SK-N-MC (cell line): ENCODE results near the gene FOXO6.

Experiments
- DNase-seq: peaks from one replicate; pipeline ENCODE4 v3.0.0-alpha.2; 2011; ENCODE audit warnings: low read depth, low spot score
- H3K27ac ChIP-seq: fragments of 200-600 bp; sonication (generic); 2 replicates; pipeline ENCODE4 v1.5.1; 2016; ENCODE audit warnings: mixed run types
- H3K36me3 ChIP-seq: fragments of 200-600 bp; sonication (generic); 2 replicates; pipeline ENCODE4 v1.6.1; 2017; ENCODE audit warnings: antibody characterized with exemption, low read length, mixed read lengths; ENCODE audit not compliant: insufficient read depth
- H3K4me3 ChIP-seq: fragments of 200-600 bp; sonication (generic); 2 replicates; pipeline ENCODE4 v1.5.1; 2016
- H3K9ac ChIP-seq: fragments of 200-600 bp; sonication (generic); 2 replicates; pipeline ENCODE4 v1.8.0; 2017; ENCODE audit warnings: mixed run types, mixed read lengths; ENCODE audit not compliant: insufficient read length
- H3K9me3 ChIP-seq: fragments of 200-600 bp; sonication (generic); 2 replicates; pipeline ENCODE4 v1.6.1; 2017; ENCODE audit warnings: low read depth, mild to moderate bottlenecking, antibody characterized with exemption, low read length, moderate library complexity, mixed read lengths
- EZH2 ChIP-seq: fragments of 200-600 bp; sonication (generic); IDR thresholded peaks from one replicate; pipeline ENCODE4 v1.6.1; 2017; ENCODE audit warnings: antibody characterized with exemption
- FOXP2 ChIP-seq: optimal IDR thresholded peaks from 2 replicates; pipeline ENCODE3; 2011; ENCODE audit warnings: mild to moderate bottlenecking, moderate library complexity; ENCODE audit not compliant: insufficient read depth; ENCODE audit errors: extremely low read length, control extremely low read depth
- POLR2AphosphoS5 ChIP-seq: IDR thresholded peaks from 2 replicates; pipeline ENCODE4 v1.6.1; 2012; ENCODE audit warnings: mild to moderate bottlenecking, low read depth, low read length, borderline replicate concordance

FOXO6 gene

DNA sequence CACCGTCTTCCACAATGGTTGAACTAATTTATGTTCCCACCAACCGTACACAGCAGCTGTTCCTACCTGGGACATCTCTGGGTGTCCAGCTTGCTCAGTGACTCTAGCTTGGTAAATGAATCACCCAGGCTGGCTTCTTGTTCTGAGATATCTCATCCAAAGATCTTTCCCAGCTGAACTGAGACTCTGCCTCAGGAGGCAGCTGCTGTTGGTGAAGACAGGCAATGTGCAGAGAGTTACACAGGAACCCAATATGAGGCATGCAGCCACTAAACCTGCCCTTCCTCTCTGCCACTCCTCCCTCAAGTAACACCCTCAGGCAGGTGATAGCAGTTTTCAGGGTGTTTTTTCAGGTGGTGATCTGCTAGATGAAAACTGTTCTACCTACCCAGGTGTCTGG is 14.0 kb upstream of the FOXO6 start:
- no peak for DNase-seq
- no peak overlapping the region for H3K9ac ChIP-seq
- H3K4me3 ChIP-seq, result no peak overlapping the region
- H3K9me3 ChIP-seq, result no peaks in the 10 kb centered on the region
- H3K27ac ChIP-seq, result no peak overlapping the region
- TF ChIP-seq POLR2AphosphoS5 (no peak), EZH2 (no peak), FOXP2 (no peak)
- no peaks in the 10 kb centered on the region for H3K36me3 ChIP-seq

DNA sequence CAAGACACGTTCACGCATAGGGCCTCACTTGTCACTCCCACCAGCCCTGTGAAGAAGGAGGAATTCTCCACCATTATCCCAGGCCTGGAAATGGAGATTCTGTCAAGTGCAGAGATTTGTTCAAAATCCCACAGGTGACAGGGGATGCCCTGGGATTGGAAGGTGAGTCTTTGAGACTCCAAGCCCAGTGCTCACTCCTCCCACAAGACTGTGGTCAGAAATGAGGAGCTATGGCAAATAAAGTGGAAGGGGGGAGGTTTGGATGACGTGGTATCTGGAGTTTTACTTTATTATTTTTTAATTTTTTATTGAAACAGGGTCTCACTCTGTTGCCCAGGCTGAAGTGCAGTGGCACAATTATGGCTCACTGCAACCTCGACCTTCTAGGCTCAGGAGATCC is 12.8 kb upstream of the FOXO6 start:
- H3K4me3 ChIP-seq, result no peak overlapping the region
- H3K9me3 ChIP-seq, result no peaks in the 10 kb centered on the region
- no peaks in the 10 kb centered on the region for H3K36me3 ChIP-seq
- DNase-seq, result no peak
- TF ChIP-seq EZH2 (no peak), POLR2AphosphoS5 (no peak)
- H3K27ac ChIP-seq, result no peak overlapping the region
- H3K9ac ChIP-seq, result no peak overlapping the region

DNA sequence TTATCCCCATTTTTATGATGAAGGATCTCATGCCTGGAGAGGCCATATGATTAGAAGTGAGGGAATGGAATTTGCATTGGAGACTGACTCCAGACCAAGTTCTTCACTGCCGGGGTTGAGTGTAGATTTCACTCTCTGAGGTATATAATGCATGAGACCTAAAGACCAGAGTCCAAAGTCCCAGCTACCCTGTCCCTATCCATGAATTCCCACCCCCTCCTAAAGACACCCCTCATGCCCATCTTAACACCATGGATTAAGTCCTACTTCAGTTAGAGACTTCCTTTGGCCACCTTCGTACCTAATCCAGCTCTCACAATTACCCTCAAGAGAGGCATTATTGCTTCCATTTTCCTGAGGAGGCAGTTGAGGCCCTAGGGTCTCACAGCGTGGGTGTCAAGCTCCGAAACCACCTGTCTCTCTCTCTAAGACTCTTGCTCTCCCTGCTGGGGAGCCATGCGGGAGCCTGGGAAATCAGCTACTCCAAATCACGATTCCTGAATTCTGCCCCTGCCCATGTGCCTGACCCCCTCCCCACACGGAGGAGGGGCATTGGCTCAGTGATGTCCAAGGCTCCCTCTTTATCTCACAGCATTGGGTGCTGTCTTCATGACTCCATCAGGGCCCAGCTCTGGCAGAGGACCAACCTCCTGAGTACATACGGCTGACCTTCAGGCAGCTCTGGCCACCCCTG is 11.7 kb upstream of the FOXO6 start:
- no peaks in the 10 kb centered on the region for H3K36me3 ChIP-seq
- no peaks in the 10 kb centered on the region for H3K9me3 ChIP-seq
- no peak overlapping the region for H3K27ac ChIP-seq
- H3K9ac ChIP-seq, result no peak overlapping the region
- TF ChIP-seq EZH2, result no peak
- TF ChIP-seq POLR2AphosphoS5, result no peak
- TF ChIP-seq FOXP2, result no peak
- no peak overlapping the region for H3K4me3 ChIP-seq
- no peak for DNase-seq

DNA sequence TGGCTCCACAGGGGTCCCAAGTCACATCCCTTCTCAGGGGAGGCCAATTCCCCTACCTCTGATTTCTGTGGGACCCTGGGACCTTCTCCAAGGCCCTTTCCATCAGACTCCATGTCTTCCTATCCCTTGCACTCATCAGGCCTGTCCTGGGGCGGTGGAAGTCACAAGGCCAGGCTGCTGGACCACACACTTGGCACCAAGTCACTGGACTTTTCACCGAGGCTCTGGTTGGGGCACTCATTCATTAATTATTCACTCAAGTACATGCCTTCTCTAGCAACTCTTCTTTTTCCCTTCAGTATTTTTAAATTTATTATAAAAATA is 11.2 kb upstream of the FOXO6 start:
- H3K4me3 ChIP-seq, result no peak overlapping the region
- no peak overlapping the region for H3K27ac ChIP-seq
- no peaks in the 10 kb centered on the region for H3K9me3 ChIP-seq
- no peak for TF ChIP-seq FOXP2
- no peak for DNase-seq
- no peak overlapping the region for H3K9ac ChIP-seq
- no peaks in the 10 kb centered on the region for H3K36me3 ChIP-seq

DNA sequence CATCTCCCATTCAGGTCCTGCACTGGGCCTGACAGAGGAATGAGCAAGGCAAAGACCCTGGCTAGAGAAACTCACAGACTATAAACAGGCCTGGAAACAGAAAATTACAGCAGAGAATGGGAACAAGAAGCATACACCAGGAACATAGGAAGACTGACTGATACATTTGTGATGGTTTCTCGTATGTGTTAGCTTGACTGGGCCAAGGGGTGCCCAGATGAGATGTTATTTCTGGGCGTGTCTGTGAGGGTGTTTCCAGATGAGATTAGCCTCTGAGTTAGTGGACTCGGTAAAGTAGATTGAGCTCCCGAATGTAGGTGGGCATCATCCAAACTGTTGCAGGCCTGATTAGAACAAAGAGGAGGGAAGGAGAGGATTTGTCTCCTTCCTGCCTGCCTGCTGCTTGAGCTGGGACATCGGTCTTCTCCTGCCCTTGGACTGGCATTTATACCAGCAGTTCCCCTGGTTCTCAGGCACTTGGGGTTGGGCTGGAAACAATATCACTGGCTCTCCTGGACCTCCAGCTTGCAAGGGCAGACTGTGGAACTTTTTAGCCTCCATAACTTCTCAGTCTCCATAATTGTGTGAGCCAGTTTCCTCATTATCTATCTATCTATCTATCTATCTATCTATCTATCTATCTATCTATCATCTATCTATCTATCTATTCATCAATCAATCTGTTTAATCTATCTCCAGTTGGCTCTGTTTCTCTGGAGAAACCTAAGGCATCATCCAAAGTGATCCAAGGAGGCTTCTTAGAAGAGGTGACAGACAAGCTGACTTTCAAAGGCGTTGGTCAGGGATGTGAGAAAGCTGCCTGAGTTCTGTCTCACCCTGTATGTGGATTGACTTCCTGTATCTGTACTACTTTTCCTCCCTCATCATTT is 9.7 kb upstream of the FOXO6 start:
- Histone ChIP-seq H3K36me3 (no peaks in the 10 kb centered on the region), H3K27ac (no peak overlapping the region), H3K4me3 (no peak overlapping the region), H3K9ac (no peak overlapping the region), H3K9me3 (no peaks in the 10 kb centered on the region)
- no peak for DNase-seq
- TF ChIP-seq POLR2AphosphoS5 (no peak), FOXP2 (no peak), EZH2 (no peak)

DNA sequence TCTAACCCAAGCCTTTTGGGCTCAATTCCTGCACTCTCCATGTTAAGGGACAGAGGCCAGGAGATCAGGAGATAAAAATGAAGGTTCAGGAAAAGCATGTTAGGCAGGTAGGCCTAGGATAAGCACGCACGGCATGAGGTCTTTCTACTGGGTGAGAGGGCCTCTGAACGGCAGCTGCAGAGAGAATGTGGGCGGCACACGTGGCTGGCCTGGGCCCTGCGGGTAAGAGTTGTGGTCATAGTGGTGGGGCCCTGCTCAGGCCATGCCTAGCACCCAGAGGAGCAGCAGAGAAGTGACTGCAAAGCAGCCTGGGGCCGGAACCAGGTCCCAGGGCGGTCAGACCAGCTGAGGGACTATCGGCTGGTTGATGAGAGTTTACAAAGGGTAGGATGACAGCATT is 7.5 kb upstream of the FOXO6 start:
- DNase-seq, result no peak
- H3K9ac ChIP-seq, result no peak overlapping the region
- no peaks in the 10 kb centered on the region for H3K9me3 ChIP-seq
- no peak overlapping the region for H3K4me3 ChIP-seq
- no peaks in the 10 kb centered on the region for H3K36me3 ChIP-seq
- no peak for TF ChIP-seq POLR2AphosphoS5
- TF ChIP-seq FOXP2, result no peak
- no peak for TF ChIP-seq EZH2
- no peak overlapping the region for H3K27ac ChIP-seq

DNA sequence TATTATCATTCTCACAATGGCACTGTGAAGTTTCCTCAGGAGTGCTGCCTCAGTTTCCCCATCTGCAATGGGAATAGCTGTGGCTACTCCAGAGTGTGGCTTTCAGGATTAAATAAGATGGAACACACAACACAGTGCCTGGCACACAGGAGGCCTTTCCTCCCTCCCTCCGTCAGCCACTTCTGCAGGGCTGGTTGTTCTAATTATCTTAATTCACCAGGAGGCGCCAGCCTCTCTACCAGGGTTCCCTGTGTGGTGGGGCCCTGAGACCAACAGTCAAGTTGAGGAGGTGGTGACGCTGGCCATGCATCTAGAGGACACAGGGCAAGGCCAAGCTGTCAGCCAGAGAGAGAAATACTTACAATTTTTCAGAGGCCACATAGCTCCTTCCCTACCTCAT is 6.3 kb upstream of the FOXO6 start:
- Histone ChIP-seq H3K9ac (no peak overlapping the region), H3K4me3 (no peak overlapping the region), H3K9me3 (no peaks in the 10 kb centered on the region), H3K36me3 (no peaks in the 10 kb centered on the region), H3K27ac (no peak overlapping the region)
- TF ChIP-seq FOXP2 (no peak), POLR2AphosphoS5 (no peak), EZH2 (no peak)
- no peak for DNase-seq

DNA sequence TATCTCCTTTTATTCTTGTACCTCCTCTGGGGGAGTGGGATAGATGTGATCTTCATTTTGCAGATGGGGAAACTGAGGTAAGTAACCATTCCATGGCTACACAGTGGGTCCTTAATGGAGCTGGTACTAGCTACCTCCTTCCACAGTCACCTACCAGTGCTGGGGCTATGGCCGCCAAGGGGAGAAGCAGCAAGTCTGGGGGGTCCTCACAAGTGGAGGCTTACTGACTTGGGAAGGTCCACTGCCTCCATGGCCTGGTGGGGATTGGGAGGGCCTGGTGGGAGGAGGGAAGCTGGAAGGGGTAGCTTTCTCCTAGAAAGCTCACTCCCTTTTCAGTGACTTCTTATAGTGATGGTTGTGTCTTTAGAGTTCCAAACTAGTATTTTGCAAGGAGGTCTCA is 5.9 kb upstream of the FOXO6 start:
- Histone ChIP-seq H3K36me3 (no peaks in the 10 kb centered on the region), H3K4me3 (no peak overlapping the region), H3K9me3 (no peaks in the 10 kb centered on the region), H3K27ac (no peak overlapping the region), H3K9ac (no peak overlapping the region)
- no peak for TF ChIP-seq FOXP2
- DNase-seq, result no peak

DNA sequence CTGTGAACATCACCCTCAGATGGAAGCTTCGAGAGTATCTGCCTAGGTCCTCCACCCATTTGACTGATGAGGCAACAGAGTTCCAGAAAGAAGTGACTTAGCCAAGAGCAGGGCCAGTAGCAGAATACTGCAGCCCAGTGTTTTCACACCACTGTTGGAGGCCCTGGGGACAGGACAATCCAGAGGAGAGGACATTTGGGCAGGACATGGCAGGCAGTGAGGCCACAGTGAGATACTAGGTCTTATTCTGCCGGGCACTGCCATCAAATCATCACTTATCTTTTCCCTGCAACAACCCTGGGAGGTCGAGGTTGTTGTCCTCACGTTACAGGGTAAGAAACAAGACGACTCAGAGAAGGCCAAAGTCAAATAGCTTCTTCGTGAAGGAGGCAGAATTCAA is 5.5 kb upstream of the FOXO6 start:
- Histone ChIP-seq H3K36me3 (no peaks in the 10 kb centered on the region), H3K9me3 (no peaks in the 10 kb centered on the region)
- no peak for TF ChIP-seq EZH2
- no peak for TF ChIP-seq POLR2AphosphoS5
- TF ChIP-seq FOXP2, result no peak

More for the DNA sequence above, 5.5 kb upstream of the FOXO6 start:
- H3K9ac ChIP-seq, result no peak overlapping the region
- no peak for DNase-seq
- H3K27ac ChIP-seq, result no peak overlapping the region
- H3K4me3 ChIP-seq, result no peak overlapping the region
